Measurements from ENCODE around the gene RAB31. TPM values are rescaled to one million over a fixed set of nuclear protein-coding genes. Genes with fewer than 3 reads are reported as not detected.
A peak's percentile ranks its signal among the peaks of the same experiment; 100 is the strongest.

RAB31 gene
- total RNA-seq, 1 donor from 2014 or later: 44.2 TPM

GRCh38 chr18:9742524-9743131 is 34.5 kb downstream of the RAB31 start:
- Histone ChIP-seq H3K27me3 (ENCODE audit: control insufficient read depth, insufficient read depth, low read length) (no peaks in the 10 kb centered on the region), H3K36me3 (ENCODE audit: control insufficient read depth, insufficient read depth, low read length) (no peaks in the 10 kb centered on the region), H3K4me3 (ENCODE audit: low read depth, low read length) (no peak overlapping the region)
- no peak for TF ChIP-seq CTCF (IDR thresholded peaks at IDR 0.05; ENCODE audit: insufficient read depth, low read length, poor library complexity, severe bottlenecking)
- DNase-seq (ENCODE audit: low read depth): peak; percentile 42

- peak; percentile 93 for DNase-seq (ENCODE audit: low read depth)
- no peak overlapping the region for H3K4me3 ChIP-seq (ENCODE audit: low read depth, low read length)
Measured at GRCh38 chr18:9743200-9744016, 35.3 kb downstream of the RAB31 start.

GRCh38 chr18:9746958-9747357 is 38.9 kb downstream of the RAB31 start:
- H3K36me3 ChIP-seq (ENCODE audit: control insufficient read depth, insufficient read depth, low read length): no peaks in the 10 kb centered on the region
- no peak overlapping the region for H3K4me3 ChIP-seq (ENCODE audit: low read depth, low read length)
- H3K27me3 ChIP-seq (ENCODE audit: control insufficient read depth, insufficient read depth, low read length): no peaks in the 10 kb centered on the region
- TF ChIP-seq CTCF (IDR thresholded peaks at IDR 0.05; ENCODE audit: insufficient read depth, low read length, poor library complexity, severe bottlenecking): no peak
- no peak for DNase-seq (ENCODE audit: low read depth)

More at GRCh38 chr18:9743200-9744016, 35.3 kb downstream of the RAB31 start:
- Histone ChIP-seq H3K27me3 (ENCODE audit: control insufficient read depth, insufficient read depth, low read length) (no peaks in the 10 kb centered on the region), H3K36me3 (ENCODE audit: control insufficient read depth, insufficient read depth, low read length) (no peaks in the 10 kb centered on the region)
- no peak for TF ChIP-seq CTCF (IDR thresholded peaks at IDR 0.05; ENCODE audit: insufficient read depth, low read length, poor library complexity, severe bottlenecking)

GRCh38 chr18:9749611-9750010 is 41.5 kb downstream of the RAB31 start:
- no peak for TF ChIP-seq CTCF (IDR thresholded peaks at IDR 0.05; ENCODE audit: insufficient read depth, low read length, poor library complexity, severe bottlenecking)
- DNase-seq (ENCODE audit: low read depth): no peak
- H3K27me3 ChIP-seq (ENCODE audit: control insufficient read depth, insufficient read depth, low read length): no peaks in the 10 kb centered on the region
- no peak overlapping the region for H3K4me3 ChIP-seq (ENCODE audit: low read depth, low read length)
- H3K36me3 ChIP-seq (ENCODE audit: control insufficient read depth, insufficient read depth, low read length): no peaks in the 10 kb centered on the region

GRCh38 chr18:9750112-9750511 is 42.0 kb downstream of the RAB31 start:
- H3K4me3 ChIP-seq (ENCODE audit: low read depth, low read length): no peak overlapping the region
- H3K27me3 ChIP-seq (ENCODE audit: control insufficient read depth, insufficient read depth, low read length): no peaks in the 10 kb centered on the region
- no peak for DNase-seq (ENCODE audit: low read depth)
- TF ChIP-seq CTCF (IDR thresholded peaks at IDR 0.05; ENCODE audit: insufficient read depth, low read length, poor library complexity, severe bottlenecking): no peak
- H3K36me3 ChIP-seq (ENCODE audit: control insufficient read depth, insufficient read depth, low read length): no peaks in the 10 kb centered on the region
